HEK293 (cell line): ENCODE data around the gene PCCA.

ENCODE experiments used
- ZBTB8A ChIP-seq: fragments of 450-650 bp; formaldehyde crosslinking; IDR thresholded peaks from 2 replicates; pipeline ENCODE4 v1.5.1; 2016; ENCODE audit warnings: missing biosample characterization, missing genetic modification characterization
- ZFP3 ChIP-seq: fragments of 450-650 bp; formaldehyde crosslinking; IDR thresholded peaks from 2 replicates; pipeline ENCODE4 v1.5.1; 2016; ENCODE audit warnings: low read depth, missing biosample characterization, missing genetic modification characterization
- ZFP41 ChIP-seq: fragments of 450-650 bp; formaldehyde crosslinking; IDR thresholded peaks from 2 replicates; pipeline ENCODE4 v1.5.1; 2016; ENCODE audit warnings: missing biosample characterization, missing genetic modification characterization, borderline replicate concordance
- ZNF121 ChIP-seq: fragments of 450-650 bp; formaldehyde crosslinking; IDR thresholded peaks from 2 replicates; pipeline ENCODE4 v1.5.1; 2016; ENCODE audit warnings: missing biosample characterization, missing genetic modification characterization
- ZNF140 ChIP-seq: fragments of 450-650 bp; formaldehyde crosslinking; IDR thresholded peaks from 2 replicates; pipeline ENCODE4 v1.5.1; 2016; ENCODE audit warnings: missing biosample characterization, missing genetic modification characterization
- ZNF391 ChIP-seq: fragments of 450-650 bp; formaldehyde crosslinking; IDR thresholded peaks from 2 replicates; pipeline ENCODE4 v1.5.1; 2016; ENCODE audit warnings: low read depth, missing biosample characterization, missing genetic modification characterization, borderline replicate concordance
- ZNF404 ChIP-seq: fragments of 450-650 bp; formaldehyde crosslinking; IDR thresholded peaks from 2 replicates; pipeline ENCODE4 v1.5.1; 2017; ENCODE audit warnings: missing biosample characterization, missing genetic modification characterization
- ZNF624 ChIP-seq: fragments of 450-650 bp; formaldehyde crosslinking; IDR thresholded peaks from 2 replicates; pipeline ENCODE4 v1.5.1; 2017; ENCODE audit warnings: missing biosample characterization, missing genetic modification characterization
- ZNF670 ChIP-seq: fragments of 450-650 bp; formaldehyde crosslinking; IDR thresholded peaks from 2 replicates; pipeline ENCODE4 v1.5.1; 2016; ENCODE audit warnings: missing biosample characterization, missing genetic modification characterization, low read depth
- ZNF776 ChIP-seq: fragments of 450-650 bp; formaldehyde crosslinking; IDR thresholded peaks from 2 replicates; pipeline ENCODE4 v1.5.0; 2017; ENCODE audit warnings: missing biosample characterization, missing genetic modification characterization, borderline replicate concordance
- TF ChIP-seq, protein P1 (sequence below): fragments of 450-650 bp; formaldehyde crosslinking; IDR thresholded peaks from 2 replicates; pipeline ENCODE4 v1.5.1; 2016; ENCODE audit warnings: missing biosample characterization, missing genetic modification characterization
- TF ChIP-seq, protein P2 (sequence below): fragments of 450-650 bp; formaldehyde crosslinking; IDR thresholded peaks from 2 replicates; pipeline ENCODE4 v1.5.1; 2016; ENCODE audit warnings: missing biosample characterization, missing genetic modification characterization
- TF ChIP-seq, protein P3 (sequence below): fragments of 450-650 bp; formaldehyde crosslinking; IDR thresholded peaks from 2 replicates; pipeline ENCODE4 v1.5.1; 2016; ENCODE audit warnings: missing biosample characterization, missing genetic modification characterization

DNA sequence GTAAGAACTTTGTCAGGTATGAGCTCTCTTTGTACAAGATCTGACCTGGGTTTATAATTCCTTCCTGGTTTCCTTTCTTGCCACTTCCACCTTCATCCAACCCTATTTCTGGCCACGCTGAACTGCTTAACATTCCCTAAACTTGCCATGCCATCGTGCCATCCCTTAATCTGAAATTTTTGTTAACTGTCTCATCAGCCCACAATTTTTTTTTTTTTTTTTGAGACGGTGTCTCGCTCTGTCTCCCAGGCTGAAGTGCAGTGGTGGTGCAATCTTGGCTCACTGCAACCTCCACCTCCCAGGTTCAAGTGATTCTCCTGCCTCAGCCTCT lies 355.1 kb downstream of the PCCA start:
- TF ChIP-seq, protein P1, sequence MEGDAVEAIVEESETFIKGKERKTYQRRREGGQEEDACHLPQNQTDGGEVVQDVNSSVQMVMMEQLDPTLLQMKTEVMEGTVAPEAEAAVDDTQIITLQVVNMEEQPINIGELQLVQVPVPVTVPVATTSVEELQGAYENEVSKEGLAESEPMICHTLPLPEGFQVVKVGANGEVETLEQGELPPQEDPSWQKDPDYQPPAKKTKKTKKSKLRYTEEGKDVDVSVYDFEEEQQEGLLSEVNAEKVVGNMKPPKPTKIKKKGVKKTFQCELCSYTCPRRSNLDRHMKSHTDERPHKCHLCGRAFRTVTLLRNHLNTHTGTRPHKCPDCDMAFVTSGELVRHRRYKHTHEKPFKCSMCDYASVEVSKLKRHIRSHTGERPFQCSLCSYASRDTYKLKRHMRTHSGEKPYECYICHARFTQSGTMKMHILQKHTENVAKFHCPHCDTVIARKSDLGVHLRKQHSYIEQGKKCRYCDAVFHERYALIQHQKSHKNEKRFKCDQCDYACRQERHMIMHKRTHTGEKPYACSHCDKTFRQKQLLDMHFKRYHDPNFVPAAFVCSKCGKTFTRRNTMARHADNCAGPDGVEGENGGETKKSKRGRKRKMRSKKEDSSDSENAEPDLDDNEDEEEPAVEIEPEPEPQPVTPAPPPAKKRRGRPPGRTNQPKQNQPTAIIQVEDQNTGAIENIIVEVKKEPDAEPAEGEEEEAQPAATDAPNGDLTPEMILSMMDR (tag by site-specific recombination), result no peak
- no peak for TF ChIP-seq ZBTB8A (tag by site-specific recombination)
- no peak for TF ChIP-seq ZFP41 (tag by site-specific recombination)
- TF ChIP-seq, protein P2, sequence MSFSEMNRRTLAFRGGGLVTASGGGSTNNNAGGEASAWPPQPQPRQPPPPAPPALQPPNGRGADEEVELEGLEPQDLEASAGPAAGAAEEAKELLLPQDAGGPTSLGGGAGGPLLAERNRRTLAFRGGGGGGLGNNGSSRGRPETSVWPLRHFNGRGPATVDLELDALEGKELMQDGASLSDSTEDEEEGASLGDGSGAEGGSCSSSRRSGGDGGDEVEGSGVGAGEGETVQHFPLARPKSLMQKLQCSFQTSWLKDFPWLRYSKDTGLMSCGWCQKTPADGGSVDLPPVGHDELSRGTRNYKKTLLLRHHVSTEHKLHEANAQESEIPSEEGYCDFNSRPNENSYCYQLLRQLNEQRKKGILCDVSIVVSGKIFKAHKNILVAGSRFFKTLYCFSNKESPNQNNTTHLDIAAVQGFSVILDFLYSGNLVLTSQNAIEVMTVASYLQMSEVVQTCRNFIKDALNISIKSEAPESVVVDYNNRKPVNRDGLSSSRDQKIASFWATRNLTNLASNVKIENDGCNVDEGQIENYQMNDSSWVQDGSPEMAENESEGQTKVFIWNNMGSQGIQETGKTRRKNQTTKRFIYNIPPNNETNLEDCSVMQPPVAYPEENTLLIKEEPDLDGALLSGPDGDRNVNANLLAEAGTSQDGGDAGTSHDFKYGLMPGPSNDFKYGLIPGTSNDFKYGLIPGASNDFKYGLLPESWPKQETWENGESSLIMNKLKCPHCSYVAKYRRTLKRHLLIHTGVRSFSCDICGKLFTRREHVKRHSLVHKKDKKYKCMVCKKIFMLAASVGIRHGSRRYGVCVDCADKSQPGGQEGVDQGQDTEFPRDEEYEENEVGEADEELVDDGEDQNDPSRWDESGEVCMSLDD (tag by site-specific recombination), result no peak
- TF ChIP-seq ZNF404 (tag by site-specific recombination), result no peak
- TF ChIP-seq, protein P3, sequence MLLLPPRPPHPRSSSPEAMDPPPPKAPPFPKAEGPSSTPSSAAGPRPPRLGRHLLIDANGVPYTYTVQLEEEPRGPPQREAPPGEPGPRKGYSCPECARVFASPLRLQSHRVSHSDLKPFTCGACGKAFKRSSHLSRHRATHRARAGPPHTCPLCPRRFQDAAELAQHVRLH (tag by site-specific recombination), result no peak
- no peak for TF ChIP-seq ZNF391
- TF ChIP-seq ZNF776 (tag by site-specific recombination), result no peak
- no peak for TF ChIP-seq ZFP3 (tag by site-specific recombination)
- no peak for TF ChIP-seq ZNF624
- TF ChIP-seq ZNF121, result no peak
- TF ChIP-seq ZNF670, result no peak
- no peak for TF ChIP-seq ZNF140
